Muscle of arm (tissue), 12 donors: ENCODE results near the gene SCAP. TPM values are rescaled to one million over a fixed set of nuclear protein-coding genes. Genes with fewer than 3 reads are reported as not detected.

Experiments used
- DNase-seq: peaks from one replicate; pipeline ENCODE4 v3.0.0-alpha.2; 2013
- polyA plus RNA-seq, 12 donors: library from polyadenylated mRNA; unstranded; fragments of 120-200 nt; gene quantifications; one replicate each; pipeline ENCODE4 v1.2.1, GENCODE V29; 2013; ENCODE audit not compliant: insufficient read length in 12 of 12

Gene SCAP
- polyA plus RNA-seq, 12 donors: 38.1 to 63.8 (median 50.1) TPM; not detected in 1

- no peak for DNase-seq
These were observed 108.9 kb downstream of the SCAP start for GRCh38 chr3:47366833-47367232.

- no peak for DNase-seq
These were observed 110.3 kb downstream of the SCAP start for GRCh38 chr3:47365213-47366153.

Other genes starting within 250 kb of the SCAP start
- gene KIF9, start 193.1 kb downstream of the SCAP start, polyA plus RNA-seq: 1 to 10 TPM in 10 of 12 donors, not detected in 2; 4.8 to 8.9 (median 5.7) TPM
- gene KLHL18, start 193.0 kb downstream of the SCAP start, polyA plus RNA-seq: 10 to 100 TPM in 11 of 12 donors, not detected in 1; 11.3 to 19.2 (median 14.0) TPM
- gene PTPN23, start 94.9 kb downstream of the SCAP start, polyA plus RNA-seq: 10 to 100 TPM in 11 of 12 donors, not detected in 1; 17.2 to 29.4 (median 19.7) TPM
- 10 to 100 TPM in 11 of 12 donors, not detected in 1; 22.5 to 34.9 (median 26.3) TPM for gene ELP6, start 37.8 kb upstream of the SCAP start, polyA plus RNA-seq
- gene CSPG5, start 102.9 kb upstream of the SCAP start, polyA plus RNA-seq: 1 to 10 TPM in 10 of 12 donors, not detected in 2; 1.2 to 2.6 (median 1.6) TPM